Activated naive CD4-positive, alpha-beta T cell treated with anti-CD3 and anti-CD28 coated beads, Interleukin-2, amount 10 ng/mL, durations not matched to agents 7 days and 5 days (primary cell): ENCODE data around the gene OR52I1.

ENCODE experiments used
- CTCF ChIA-PET: fragments of 350-600 bp; sonication (Branson Sonifier 250); formaldehyde crosslinking; loops from one replicate; lab custom pipeline; 2021; ENCODE audit warnings: antibody characterized with exemption; lab: Charles Lee
- DNase-seq: peaks from one replicate; pipeline ENCODE4 v3.0.0-alpha.2; 2020
- H3K27ac Mint-ChIP-seq: one replicate; pipeline ENCODE4 v1.8.0; 2021; ENCODE audit warnings: mild to moderate bottlenecking, moderate library complexity, mixed read lengths
- H3K27me3 Mint-ChIP-seq: one replicate; pipeline ENCODE4 v1.8.0; 2021; ENCODE audit warnings: mild to moderate bottlenecking, mixed read lengths
- H3K36me3 Mint-ChIP-seq: one replicate; pipeline ENCODE4 v1.8.0; 2021; ENCODE audit warnings: mixed read lengths
- H3K4me1 Mint-ChIP-seq: one replicate; pipeline ENCODE4 v1.8.0; 2021; ENCODE audit warnings: mixed read lengths
- H3K4me3 Mint-ChIP-seq: one replicate; pipeline ENCODE4 v1.8.0; 2021; ENCODE audit warnings: mild to moderate bottlenecking, moderate library complexity, mixed read lengths
- H3K9me3 Mint-ChIP-seq: one replicate; pipeline ENCODE4 v1.8.0; 2021; ENCODE audit warnings: mixed read lengths

Gene OR52I1

GRCh38 chr11:4593739-4594138 is at the start of gene OR52I1:
Gene OR52I1 (plus strand): TSS chr11:4594039. CDS start chr11:4594039, 0 bp downstream.
- Mint-ChIP-seq H3K9me3 (no peaks in the 10 kb centered on the region), H3K4me1 (no peaks in the 10 kb centered on the region), H3K27ac (no peak within 1 kb of the TSS), H3K4me3 (no peak within 1 kb of the TSS), H3K27me3 (no peaks in the 10 kb centered on the region), H3K36me3 (peaks cover 5% of the 10 kb centered on the region)
- no peak for DNase-seq
- CTCF ChIA-PET, result interaction anchor here (1.1 kb wide), 1 partner anchor 20 kb away, joined by 3 read pairs; no protein-coding TSS in a partner anchor

- DNase-seq, result no peak
- H3K27me3 Mint-ChIP-seq, result no peaks in the 10 kb centered on the region
- H3K27ac Mint-ChIP-seq, result no peak within 1 kb of the TSS
- no peaks in the 10 kb centered on the region for H3K4me1 Mint-ChIP-seq
- CTCF ChIA-PET, result interaction anchor here (10.4 kb wide), 1 partner anchor 360 kb away, joined by 124 read pairs; no protein-coding TSS in a partner anchor
- no peak within 1 kb of the TSS for H3K4me3 Mint-ChIP-seq
- no peaks in the 10 kb centered on the region for H3K9me3 Mint-ChIP-seq
- H3K36me3 Mint-ChIP-seq, result no peaks in the 10 kb centered on the region
Observed at GRCh38 chr11:4544891-4545290, 48.9 kb upstream of the OR52I1 start, which contains the start of gene OR52M1. Gene OR52M1 (plus strand): TSS chr11:4545191. CDS start chr11:4545191, 0 bp downstream.

- H3K4me3 Mint-ChIP-seq, result no peak overlapping the region
- no peak overlapping the region for H3K27ac Mint-ChIP-seq
- no peaks in the 10 kb centered on the region for H3K36me3 Mint-ChIP-seq
- CTCF ChIA-PET, result interaction anchor here (0.9 to 10.4 kb wide), 2 partner anchors 154 to 362 kb away, joined by 3 to 124 read pairs; no protein-coding TSS in a partner anchor
- no peaks in the 10 kb centered on the region for H3K9me3 Mint-ChIP-seq
- no peaks in the 10 kb centered on the region for H3K4me1 Mint-ChIP-seq
- no peaks in the 10 kb centered on the region for H3K27me3 Mint-ChIP-seq
- DNase-seq, result no peak
Observed at GRCh38 chr11:4546878-4547277, 47.0 kb upstream of the OR52I1 start.

GRCh38 chr11:4547416-4547815 is 46.4 kb upstream of the OR52I1 start:
- no peaks in the 10 kb centered on the region for H3K4me1 Mint-ChIP-seq
- no peaks in the 10 kb centered on the region for H3K9me3 Mint-ChIP-seq
- CTCF ChIA-PET, result interaction anchor here (0.9 to 10.4 kb wide), 2 partner anchors 155 to 362 kb away, joined by 3 to 124 read pairs; no protein-coding TSS in a partner anchor
- H3K4me3 Mint-ChIP-seq, result no peak overlapping the region
- H3K27ac Mint-ChIP-seq, result no peak overlapping the region
- no peak for DNase-seq
- H3K36me3 Mint-ChIP-seq, result no peaks in the 10 kb centered on the region
- peaks cover 1% of the 10 kb centered on the region for H3K27me3 Mint-ChIP-seq

- Mint-ChIP-seq H3K4me1 (no peaks in the 10 kb centered on the region), H3K9me3 (no peaks in the 10 kb centered on the region), H3K27ac (no peak overlapping the region), H3K36me3 (no peaks in the 10 kb centered on the region), H3K4me3 (no peak overlapping the region), H3K27me3 (peaks cover 4% of the 10 kb centered on the region)
- DNase-seq, result no peak
- CTCF ChIA-PET, result interaction anchor here (0.5 to 1.1 kb wide), 2 partner anchors 364 to 368 kb away, joined by 3 to 5 read pairs; no protein-coding TSS in a partner anchor
Observed at GRCh38 chr11:4551346-4551979, 42.4 kb upstream of the OR52I1 start.

- Mint-ChIP-seq H3K27ac (no peak overlapping the region), H3K4me3 (no peak overlapping the region), H3K9me3 (no peaks in the 10 kb centered on the region), H3K36me3 (no peaks in the 10 kb centered on the region), H3K27me3 (peaks cover 12% of the 10 kb centered on the region), H3K4me1 (no peaks in the 10 kb centered on the region)
- DNase-seq, result no peak
- CTCF ChIA-PET, result no interaction called here
Observed at GRCh38 chr11:4559527-4560440, 34.1 kb upstream of the OR52I1 start.

GRCh38 chr11:4560467-4560866 is 33.4 kb upstream of the OR52I1 start:
- DNase-seq, result no peak
- peaks cover 12% of the 10 kb centered on the region for H3K27me3 Mint-ChIP-seq
- no peaks in the 10 kb centered on the region for H3K36me3 Mint-ChIP-seq
- CTCF ChIA-PET, result no interaction called here
- no peaks in the 10 kb centered on the region for H3K4me1 Mint-ChIP-seq
- no peak overlapping the region for H3K27ac Mint-ChIP-seq
- H3K9me3 Mint-ChIP-seq, result no peaks in the 10 kb centered on the region
- no peak overlapping the region for H3K4me3 Mint-ChIP-seq

- CTCF ChIA-PET, result no interaction called here
- Mint-ChIP-seq H3K4me3 (no peak overlapping the region), H3K27me3 (peaks cover 5% of the 10 kb centered on the region), H3K36me3 (no peaks in the 10 kb centered on the region), H3K4me1 (no peaks in the 10 kb centered on the region), H3K9me3 (no peaks in the 10 kb centered on the region), H3K27ac (no peak overlapping the region)
- DNase-seq, result no peak
Observed at GRCh38 chr11:4565371-4565770, 28.5 kb upstream of the OR52I1 start.

- Mint-ChIP-seq H3K36me3 (no peaks in the 10 kb centered on the region), H3K9me3 (no peaks in the 10 kb centered on the region), H3K27ac (no peak overlapping the region), H3K27me3 (no peaks in the 10 kb centered on the region), H3K4me1 (no peaks in the 10 kb centered on the region), H3K4me3 (no peak overlapping the region)
- CTCF ChIA-PET, result no interaction called here
- DNase-seq, result no peak
Observed at GRCh38 chr11:4569075-4569474, 24.8 kb upstream of the OR52I1 start.

GRCh38 chr11:4576880-4577279 is 17.0 kb upstream of the OR52I1 start:
- Mint-ChIP-seq H3K9me3 (no peaks in the 10 kb centered on the region), H3K4me1 (peaks cover 8% of the 10 kb centered on the region), H3K27me3 (peaks cover 12% of the 10 kb centered on the region), H3K27ac (no peak overlapping the region), H3K36me3 (no peaks in the 10 kb centered on the region), H3K4me3 (no peak overlapping the region)
- no peak for DNase-seq
- CTCF ChIA-PET, result no interaction called here

GRCh38 chr11:4577761-4578160 is 16.1 kb upstream of the OR52I1 start:
- CTCF ChIA-PET, result no interaction called here

GRCh38 chr11:4578624-4579023 is 15.2 kb upstream of the OR52I1 start:
- Mint-ChIP-seq H3K9me3 (no peaks in the 10 kb centered on the region), H3K4me1 (peaks cover 8% of the 10 kb centered on the region), H3K36me3 (no peaks in the 10 kb centered on the region), H3K27me3 (peaks cover 12% of the 10 kb centered on the region), H3K4me3 (no peak overlapping the region), H3K27ac (no peak overlapping the region)
- no peak for DNase-seq
- CTCF ChIA-PET, result no interaction called here

More at GRCh38 chr11:4577761-4578160, 16.1 kb upstream of the OR52I1 start:
- no peak overlapping the region for H3K27ac Mint-ChIP-seq
- no peak overlapping the region for H3K4me3 Mint-ChIP-seq
- H3K4me1 Mint-ChIP-seq, result peaks cover 8% of the 10 kb centered on the region
- no peak for DNase-seq
- peaks cover 12% of the 10 kb centered on the region for H3K27me3 Mint-ChIP-seq
- H3K36me3 Mint-ChIP-seq, result no peaks in the 10 kb centered on the region
- H3K9me3 Mint-ChIP-seq, result no peaks in the 10 kb centered on the region

GRCh38 chr11:4580124-4580523 is 13.7 kb upstream of the OR52I1 start:
- Mint-ChIP-seq H3K9me3 (no peaks in the 10 kb centered on the region), H3K36me3 (no peaks in the 10 kb centered on the region), H3K4me3 (no peak overlapping the region), H3K27me3 (peaks cover 12% of the 10 kb centered on the region), H3K4me1 (peaks cover 5% of the 10 kb centered on the region), H3K27ac (no peak overlapping the region)
- DNase-seq, result no peak
- CTCF ChIA-PET, result no interaction called here

GRCh38 chr11:4581443-4581842 is 12.4 kb upstream of the OR52I1 start, which contains the start of gene OR52I2:
Gene OR52I2 (plus strand): TSS chr11:4581743.
- CTCF ChIA-PET, result no interaction called here
- Mint-ChIP-seq H3K9me3 (no peaks in the 10 kb centered on the region), H3K4me3 (no peak within 1 kb of the TSS), H3K36me3 (no peaks in the 10 kb centered on the region), H3K27me3 (peaks cover 7% of the 10 kb centered on the region), H3K4me1 (no peaks in the 10 kb centered on the region), H3K27ac (no peak within 1 kb of the TSS)
- no peak for DNase-seq
